GM12864 (cell line): ENCODE data around the gene GATAD2B.

Experiments
- DNase-seq: peaks from one replicate; pipeline ENCODE4 v3.0.0-alpha.2; 2011; ENCODE audit warnings: low read depth
- H3K4me3 ChIP-seq: 2 replicates; pipeline ENCODE4 v1.5.1; 2011; ENCODE audit warnings: mild to moderate bottlenecking, low read depth, low read length, control low read depth
- TF ChIP-seq, protein P1 (sequence below): IDR thresholded peaks from 2 replicates; pipeline ENCODE4 v1.5.1; 2011; ENCODE audit warnings: low read depth, mild to moderate bottlenecking, moderate library complexity, low read length, control low read depth, inconsistent platforms; ENCODE audit errors: missing control alignments

GATAD2B gene

DNA sequence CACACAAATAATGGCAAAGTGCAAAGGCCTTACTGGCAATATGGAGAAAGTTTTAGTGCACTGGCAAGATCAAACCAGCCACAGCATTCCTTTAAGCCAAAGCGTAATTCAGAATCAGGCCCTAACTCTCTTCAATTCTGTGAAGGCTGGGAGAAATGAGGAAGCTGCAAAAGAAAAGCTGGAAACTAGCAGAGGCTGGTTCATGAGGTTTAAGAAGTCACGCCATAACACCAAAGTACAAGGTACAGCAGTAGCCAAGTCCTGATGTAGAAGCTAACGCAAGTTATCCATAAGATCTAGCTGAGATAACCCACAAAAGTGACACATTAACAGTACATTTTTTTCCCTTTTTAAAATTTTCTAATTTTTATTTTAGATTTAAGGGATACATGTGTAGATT lies 90.5 kb downstream of the GATAD2B start:
- no peak for DNase-seq
- H3K4me3 ChIP-seq, result no peak overlapping the region
- TF ChIP-seq, protein P1, sequence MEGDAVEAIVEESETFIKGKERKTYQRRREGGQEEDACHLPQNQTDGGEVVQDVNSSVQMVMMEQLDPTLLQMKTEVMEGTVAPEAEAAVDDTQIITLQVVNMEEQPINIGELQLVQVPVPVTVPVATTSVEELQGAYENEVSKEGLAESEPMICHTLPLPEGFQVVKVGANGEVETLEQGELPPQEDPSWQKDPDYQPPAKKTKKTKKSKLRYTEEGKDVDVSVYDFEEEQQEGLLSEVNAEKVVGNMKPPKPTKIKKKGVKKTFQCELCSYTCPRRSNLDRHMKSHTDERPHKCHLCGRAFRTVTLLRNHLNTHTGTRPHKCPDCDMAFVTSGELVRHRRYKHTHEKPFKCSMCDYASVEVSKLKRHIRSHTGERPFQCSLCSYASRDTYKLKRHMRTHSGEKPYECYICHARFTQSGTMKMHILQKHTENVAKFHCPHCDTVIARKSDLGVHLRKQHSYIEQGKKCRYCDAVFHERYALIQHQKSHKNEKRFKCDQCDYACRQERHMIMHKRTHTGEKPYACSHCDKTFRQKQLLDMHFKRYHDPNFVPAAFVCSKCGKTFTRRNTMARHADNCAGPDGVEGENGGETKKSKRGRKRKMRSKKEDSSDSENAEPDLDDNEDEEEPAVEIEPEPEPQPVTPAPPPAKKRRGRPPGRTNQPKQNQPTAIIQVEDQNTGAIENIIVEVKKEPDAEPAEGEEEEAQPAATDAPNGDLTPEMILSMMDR, result no peak

DNA sequence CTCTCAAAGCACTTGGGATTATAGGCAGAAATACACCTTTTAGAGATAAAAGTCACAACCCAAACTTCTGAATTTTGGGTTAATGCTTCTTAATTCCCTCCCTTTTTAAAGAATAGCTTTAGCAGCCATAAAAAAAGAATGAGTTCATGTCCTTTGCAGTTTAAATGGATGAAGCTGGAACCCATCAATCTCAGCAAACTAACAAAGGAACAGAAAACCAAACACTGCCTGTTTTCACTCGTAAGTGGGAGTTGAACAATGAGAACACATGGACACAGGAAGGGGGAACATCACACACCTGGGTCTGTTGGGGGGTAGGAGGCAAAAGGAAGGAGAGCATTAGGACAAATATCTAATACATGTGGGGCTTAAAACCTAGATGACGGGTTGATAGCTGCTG lies 91.7 kb downstream of the GATAD2B start:
- DNase-seq, result no peak
- TF ChIP-seq, protein P1, result no peak
- no peak overlapping the region for H3K4me3 ChIP-seq

DNA sequence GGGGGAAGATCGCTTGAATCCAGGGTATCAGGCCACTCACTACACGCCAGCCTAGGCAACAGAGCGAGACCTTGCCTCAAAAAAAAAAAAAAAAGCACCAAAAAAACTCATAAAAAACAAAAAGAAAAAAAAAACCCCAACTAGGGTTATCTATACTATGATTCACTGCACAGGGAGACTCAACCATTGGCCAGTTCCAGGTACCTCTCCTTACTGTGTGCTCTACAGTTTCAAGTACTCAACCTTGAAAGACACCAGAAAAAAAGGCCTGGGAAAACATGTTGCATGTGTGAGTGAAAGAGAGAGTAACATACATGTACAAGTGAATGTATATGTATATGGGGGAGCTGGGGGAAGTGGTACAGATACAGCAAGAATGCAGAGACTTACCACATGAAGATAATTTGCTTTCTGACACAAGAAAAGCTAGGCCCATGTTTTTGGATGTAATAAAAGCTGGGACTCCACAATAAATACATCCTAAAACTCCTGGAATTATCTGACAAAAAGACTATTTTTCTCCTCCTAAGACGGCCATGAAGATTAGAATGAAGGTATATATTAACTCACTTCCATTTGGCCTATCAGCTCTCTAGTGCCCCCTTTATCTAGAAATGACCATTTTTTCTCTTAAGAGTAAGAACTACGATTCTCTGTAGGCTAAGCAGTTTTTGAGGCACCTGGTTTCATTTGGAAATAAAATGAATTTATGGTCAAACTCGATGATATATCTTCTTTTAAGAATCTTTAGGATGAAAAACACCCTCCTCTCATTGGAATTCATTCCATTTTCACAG lies 95.4 kb downstream of the GATAD2B start:
- no peak overlapping the region for H3K4me3 ChIP-seq
- DNase-seq, result no peak
- TF ChIP-seq, protein P1, result peak; percentile 3

DNA sequence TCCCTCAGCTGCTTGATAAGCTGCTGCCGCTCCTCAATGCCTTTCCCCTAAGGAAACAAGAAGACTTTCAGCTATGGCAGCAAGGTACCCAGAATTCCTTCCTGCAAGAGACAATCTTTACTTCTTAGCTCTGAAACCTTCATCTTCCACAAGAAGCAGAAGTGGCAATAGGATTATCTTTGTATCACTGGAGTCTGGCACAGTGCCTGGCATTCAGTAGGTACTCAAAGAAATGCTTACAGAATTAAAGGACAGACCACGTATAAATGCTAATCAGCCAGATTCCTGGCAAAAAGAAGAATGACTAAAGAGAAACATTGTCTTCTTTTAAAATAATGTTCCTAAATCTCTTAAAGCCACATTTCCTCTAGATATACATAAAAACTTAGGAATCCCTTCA lies 103.9 kb downstream of the GATAD2B start:
- no peak for DNase-seq
- H3K4me3 ChIP-seq, result no peak overlapping the region
- TF ChIP-seq, protein P1, result no peak

DNA sequence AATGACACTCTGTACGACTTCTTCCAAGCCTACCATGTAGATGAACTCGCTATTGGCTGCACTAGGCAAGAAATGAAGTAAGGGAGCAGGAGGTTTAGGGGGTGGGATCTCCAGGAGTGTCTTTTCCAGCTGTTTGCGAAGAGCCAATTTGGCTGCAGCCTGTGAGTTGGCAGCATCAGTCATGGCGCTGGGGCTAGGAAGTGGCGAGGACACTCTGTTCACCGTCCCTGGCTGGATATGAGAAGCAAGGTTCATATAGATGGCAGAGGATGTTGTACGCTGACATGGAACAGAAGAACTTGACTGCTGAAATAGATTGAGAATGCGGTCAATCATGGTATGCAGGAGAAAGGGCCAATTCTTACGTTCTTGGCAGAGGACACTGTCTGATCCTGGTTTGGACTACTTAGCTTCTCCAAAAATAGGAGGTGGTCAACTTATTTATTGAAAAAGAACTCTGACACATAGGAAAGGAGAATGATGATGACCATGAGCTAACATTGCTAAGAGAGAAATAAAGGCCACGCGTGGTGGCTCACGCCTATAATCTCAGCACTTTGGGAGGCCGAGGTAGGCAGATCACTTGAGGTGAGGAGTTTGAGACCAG lies 106.4 kb downstream of the GATAD2B start:
- no peak overlapping the region for H3K4me3 ChIP-seq
- TF ChIP-seq, protein P1, result no peak
- no peak for DNase-seq

DNA sequence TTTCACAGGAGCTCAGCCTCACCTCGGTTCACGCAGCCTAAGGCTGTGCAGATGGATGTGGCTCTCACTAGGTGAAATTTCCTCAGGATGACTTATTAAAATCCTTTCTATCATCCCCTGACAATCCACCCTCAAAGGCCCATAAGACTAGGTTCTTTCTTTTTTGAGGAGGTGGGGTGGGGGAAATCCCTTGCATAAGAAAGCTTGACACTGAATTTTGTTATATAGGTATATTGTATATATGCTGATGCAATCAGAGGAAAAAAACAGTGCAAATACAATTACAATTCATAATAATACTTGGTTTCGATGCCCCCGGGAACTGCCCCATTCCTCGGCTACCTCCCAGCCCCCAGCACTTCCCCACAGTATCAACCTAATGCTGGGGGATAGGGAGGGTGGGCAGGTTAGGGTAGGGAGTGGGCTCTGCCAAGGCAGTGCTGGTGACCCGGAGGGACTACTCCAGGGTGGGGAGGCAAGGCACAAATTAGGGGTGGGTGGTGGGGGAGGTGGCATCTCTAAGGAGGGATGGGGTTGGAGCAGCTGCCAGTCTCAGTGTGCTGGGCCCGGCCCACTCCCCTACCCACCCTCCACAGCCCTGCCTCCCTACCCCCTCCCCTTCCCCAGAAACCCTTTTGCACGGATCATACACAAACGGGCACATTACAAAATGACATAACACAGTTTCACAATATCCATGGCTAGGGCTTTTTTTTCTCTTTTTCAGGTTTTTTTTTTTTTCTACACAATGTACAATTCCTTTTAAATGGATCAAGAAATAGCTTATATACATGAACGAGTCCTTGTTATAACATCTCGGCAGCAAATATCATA lies 116.7 kb downstream of the GATAD2B start:
- TF ChIP-seq, protein P1, result no peak
- H3K4me3 ChIP-seq, result no peak overlapping the region
- no peak for DNase-seq
